Measurements from ENCODE around the gene TEX14. TPM values are rescaled to one million over a fixed set of nuclear protein-coding genes. Genes with fewer than 3 reads are reported as not detected.

The TEX14 gene
- total RNA-seq, 1 experiment from 2014 or later = not detected

GRCh38 chr17:58734040-58734439 is 42.2 kb upstream of the TEX14 start:
- TF ChIP-seq, protein P1, sequence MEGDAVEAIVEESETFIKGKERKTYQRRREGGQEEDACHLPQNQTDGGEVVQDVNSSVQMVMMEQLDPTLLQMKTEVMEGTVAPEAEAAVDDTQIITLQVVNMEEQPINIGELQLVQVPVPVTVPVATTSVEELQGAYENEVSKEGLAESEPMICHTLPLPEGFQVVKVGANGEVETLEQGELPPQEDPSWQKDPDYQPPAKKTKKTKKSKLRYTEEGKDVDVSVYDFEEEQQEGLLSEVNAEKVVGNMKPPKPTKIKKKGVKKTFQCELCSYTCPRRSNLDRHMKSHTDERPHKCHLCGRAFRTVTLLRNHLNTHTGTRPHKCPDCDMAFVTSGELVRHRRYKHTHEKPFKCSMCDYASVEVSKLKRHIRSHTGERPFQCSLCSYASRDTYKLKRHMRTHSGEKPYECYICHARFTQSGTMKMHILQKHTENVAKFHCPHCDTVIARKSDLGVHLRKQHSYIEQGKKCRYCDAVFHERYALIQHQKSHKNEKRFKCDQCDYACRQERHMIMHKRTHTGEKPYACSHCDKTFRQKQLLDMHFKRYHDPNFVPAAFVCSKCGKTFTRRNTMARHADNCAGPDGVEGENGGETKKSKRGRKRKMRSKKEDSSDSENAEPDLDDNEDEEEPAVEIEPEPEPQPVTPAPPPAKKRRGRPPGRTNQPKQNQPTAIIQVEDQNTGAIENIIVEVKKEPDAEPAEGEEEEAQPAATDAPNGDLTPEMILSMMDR (IDR thresholded peaks at IDR 0.05; ENCODE audit: unreplicated experiment) = no peak
- DNase-seq (ENCODE audit: unreplicated experiment) = no peak
- CTCF ChIA-PET = interaction anchor here (0.7 kb wide), 1 partner anchor 46 kb away, joined by 3 read pairs; no protein-coding TSS in a partner anchor
- peaks cover 23% of the 10 kb centered on the region for H3K36me3 Mint-ChIP-seq (ENCODE audit: insufficient read depth, unreplicated experiment)
- H3K4me3 Mint-ChIP-seq (ENCODE audit: unreplicated experiment) = no peak overlapping the region
- no peak overlapping the region for H3K27ac Mint-ChIP-seq (ENCODE audit: low read depth, unreplicated experiment)
- H3K4me1 Mint-ChIP-seq (ENCODE audit: insufficient read depth, unreplicated experiment) = no peaks in the 10 kb centered on the region
- no peaks in the 10 kb centered on the region for H3K27me3 Mint-ChIP-seq (ENCODE audit: insufficient read depth, unreplicated experiment)
- H3K9me3 Mint-ChIP-seq (ENCODE audit: unreplicated experiment) = no peaks in the 10 kb centered on the region
- intact Hi-C loops (cut with micrococcal nuclease) = no loop called here
- no TSS peak for BruUV-seq (replicated peaks)
- POLR2A ChIA-PET = no interaction called here

DNA sequence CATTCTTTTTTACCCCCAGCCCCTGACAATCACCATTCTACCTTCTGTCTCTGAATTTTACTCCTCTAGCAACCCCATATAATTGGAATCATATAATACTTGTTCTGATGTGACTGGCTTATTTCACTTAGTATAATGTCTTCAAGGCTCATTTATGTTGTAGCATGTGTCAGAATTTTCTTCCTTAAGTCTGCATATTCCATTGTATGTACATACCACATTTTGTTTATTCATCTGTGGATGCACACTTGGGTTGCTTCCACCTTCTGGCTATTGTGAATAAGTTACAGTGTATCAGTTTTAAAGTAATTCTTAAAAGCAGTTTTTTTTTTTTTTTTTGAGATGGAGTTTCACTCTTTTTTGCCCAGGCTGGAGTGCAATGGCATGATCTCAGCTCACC is 39.1 kb upstream of the TEX14 start:
- H3K36me3 Mint-ChIP-seq (ENCODE audit: insufficient read depth, unreplicated experiment) = peaks cover 23% of the 10 kb centered on the region
- CTCF ChIA-PET = no interaction called here
- H3K4me3 Mint-ChIP-seq (ENCODE audit: unreplicated experiment) = no peak overlapping the region
- no peaks in the 10 kb centered on the region for H3K27me3 Mint-ChIP-seq (ENCODE audit: insufficient read depth, unreplicated experiment)
- TF ChIP-seq, protein P1 (IDR thresholded peaks at IDR 0.05; ENCODE audit: unreplicated experiment) = no peak
- no TSS peak for BruUV-seq (replicated peaks)
- POLR2A ChIA-PET = no interaction called here
- no peak for DNase-seq (ENCODE audit: unreplicated experiment)
- H3K9me3 Mint-ChIP-seq (ENCODE audit: unreplicated experiment) = no peaks in the 10 kb centered on the region
- H3K4me1 Mint-ChIP-seq (ENCODE audit: insufficient read depth, unreplicated experiment) = no peaks in the 10 kb centered on the region
- H3K27ac Mint-ChIP-seq (ENCODE audit: low read depth, unreplicated experiment) = no peak overlapping the region
- intact Hi-C loops (cut with micrococcal nuclease) = no loop called here

- TF ChIP-seq, protein P1 (IDR thresholded peaks at IDR 0.05; ENCODE audit: unreplicated experiment) = no peak
- POLR2A ChIA-PET = no interaction called here
- H3K4me1 Mint-ChIP-seq (ENCODE audit: insufficient read depth, unreplicated experiment) = no peaks in the 10 kb centered on the region
- peaks cover 23% of the 10 kb centered on the region for H3K36me3 Mint-ChIP-seq (ENCODE audit: insufficient read depth, unreplicated experiment)
- intact Hi-C loops (cut with micrococcal nuclease) = no loop called here
- CTCF ChIA-PET = no interaction called here
- H3K4me3 Mint-ChIP-seq (ENCODE audit: unreplicated experiment) = no peak overlapping the region
- DNase-seq (ENCODE audit: unreplicated experiment) = no peak
- H3K27ac Mint-ChIP-seq (ENCODE audit: low read depth, unreplicated experiment) = no peak overlapping the region
- no peaks in the 10 kb centered on the region for H3K9me3 Mint-ChIP-seq (ENCODE audit: unreplicated experiment)
- BruUV-seq (replicated peaks) = no TSS peak
- H3K27me3 Mint-ChIP-seq (ENCODE audit: insufficient read depth, unreplicated experiment) = no peaks in the 10 kb centered on the region
These were observed 37.0 kb upstream of the TEX14 start for GRCh38 chr17:58728798-58729197.

GRCh38 chr17:58722696-58723095 is 30.9 kb upstream of the TEX14 start:
- no TSS peak for BruUV-seq (replicated peaks)
- Mint-ChIP-seq H3K4me1 (ENCODE audit: insufficient read depth, unreplicated experiment) (no peaks in the 10 kb centered on the region), H3K27ac (ENCODE audit: low read depth, unreplicated experiment) (no peak overlapping the region), H3K9me3 (ENCODE audit: unreplicated experiment) (no peaks in the 10 kb centered on the region), H3K36me3 (ENCODE audit: insufficient read depth, unreplicated experiment) (peaks cover 42% of the 10 kb centered on the region), H3K27me3 (ENCODE audit: insufficient read depth, unreplicated experiment) (no peaks in the 10 kb centered on the region), H3K4me3 (ENCODE audit: unreplicated experiment) (no peak overlapping the region)
- ChIA-PET CTCF (interaction anchor here (1.0 kb wide), 1 partner anchor 18 kb away, joined by 3 read pairs; no protein-coding TSS in a partner anchor), POLR2A (no interaction called here)
- no peak for DNase-seq (ENCODE audit: unreplicated experiment)
- intact Hi-C loops (cut with micrococcal nuclease) = no loop called here
- TF ChIP-seq, protein P1 (IDR thresholded peaks at IDR 0.05; ENCODE audit: unreplicated experiment) = no peak
